ENCODE results near the gene ACAP2. TPM values are rescaled to one million over a fixed set of nuclear protein-coding genes. Genes with fewer than 3 reads are reported as not detected.

ACAP2 gene
- polyA plus RNA-seq, 3 donors: 41.5 to 96.5 (median 71.6) TPM

GRCh38 chr3:195319060-195319459 is 123.8 kb downstream of the ACAP2 start:
- no peak overlapping the region for H3K4me3 ChIP-seq (replicated peaks in 1 of 3; ENCODE audit: low read depth in 2 of 3, low read length in 3 of 3)
- H3K9me3 Mint-ChIP-seq: peaks cover 3 to 13% (median 6%) of the 10 kb centered on the region in 7 donors
- H3K9ac ChIP-seq (ENCODE audit: insufficient read depth, low read length, poor library complexity, severe bottlenecking): no peak overlapping the region
- no peak overlapping the region for H3K4me3 Mint-ChIP-seq
- peaks cover 4% of the 10 kb centered on the region for H3K79me2 ChIP-seq (ENCODE audit: insufficient read depth, low read length)
- WGBS (ENCODE audit: insufficient coverage): 94% methylated on average over 3 of the region's 5 CpGs
- no peaks in the 10 kb centered on the region for H3K4me1 ChIP-seq (ENCODE audit: control insufficient read depth in 1 of 2, insufficient read depth in 2 of 2, low read length in 2 of 2)
- no peak overlapping the region for H3K27ac ChIP-seq (ENCODE audit: low read depth in 1 of 2, low read length in 2 of 2)
- no peak for DNase-seq
- H2AFZ ChIP-seq (ENCODE audit: insufficient read depth, low read depth, low read length, poor library complexity, severe bottlenecking): no peak overlapping the region
- no peaks in the 10 kb centered on the region for H3K4me1 Mint-ChIP-seq
- H3K27ac Mint-ChIP-seq: no peak overlapping the region
- H3K27me3 ChIP-seq (ENCODE audit: control insufficient read depth in 2 of 2, insufficient read depth in 2 of 2, low read length in 2 of 2): no peaks in the 10 kb centered on the region
- no peak for TF ChIP-seq CTCF (IDR thresholded peaks at IDR 0.05)
- H3K9me3 ChIP-seq (replicated peaks in 1 of 2; ENCODE audit: control insufficient read depth in 1 of 2, insufficient read depth in 1 of 2, low read length in 2 of 2): peaks cover 4 to 11% of the 10 kb centered on the region in 2 donors
- intact Hi-C loops (cut with micrococcal nuclease): no loop called here
- no peak overlapping the region for H3K4me2 ChIP-seq (replicated peaks; ENCODE audit: extremely low read depth, low read length, poor library complexity, severe bottlenecking)
- H3K36me3 Mint-ChIP-seq: peaks cover 59 to 75% of the 10 kb centered on the region in 2 donors
- no peaks in the 10 kb centered on the region for H3K27me3 Mint-ChIP-seq (ENCODE audit: low read depth in 3 of 3)
- H3K36me3 ChIP-seq (replicated peaks in 1 of 2; ENCODE audit: control insufficient read depth in 1 of 2, insufficient read depth in 2 of 2, low read length in 2 of 2): peaks cover 69 to 95% of the 10 kb centered on the region in 2 donors
- peaks cover 83% of the 10 kb centered on the region for H4K20me1 ChIP-seq (ENCODE audit: insufficient read depth, low read length)

GRCh38 chr3:195312714-195313113 is 130.1 kb downstream of the ACAP2 start:
- no peak overlapping the region for H3K4me3 Mint-ChIP-seq
- H3K4me2 ChIP-seq (replicated peaks; ENCODE audit: extremely low read depth, low read length, poor library complexity, severe bottlenecking): no peak overlapping the region
- TF ChIP-seq CTCF (IDR thresholded peaks at IDR 0.05): no peak
- H3K9ac ChIP-seq (ENCODE audit: insufficient read depth, low read length, poor library complexity, severe bottlenecking): no peak overlapping the region
- no peaks in the 10 kb centered on the region for H3K27me3 ChIP-seq (ENCODE audit: control insufficient read depth in 2 of 2, insufficient read depth in 2 of 2, low read length in 2 of 2)
- DNase-seq: no peak
- H3K9me3 ChIP-seq (replicated peaks in 1 of 2; ENCODE audit: control insufficient read depth in 1 of 2, insufficient read depth in 1 of 2, low read length in 2 of 2): no peaks in the 10 kb centered on the region
- no peaks in the 10 kb centered on the region for H3K4me1 Mint-ChIP-seq
- intact Hi-C loops (cut with micrococcal nuclease): no loop called here
- WGBS (ENCODE audit: insufficient coverage): 52% methylated on average over 4 of the region's 6 CpGs
- H2AFZ ChIP-seq (ENCODE audit: insufficient read depth, low read depth, low read length, poor library complexity, severe bottlenecking): no peak overlapping the region
- H3K36me3 ChIP-seq (replicated peaks in 1 of 2; ENCODE audit: control insufficient read depth in 1 of 2, insufficient read depth in 2 of 2, low read length in 2 of 2): peaks cover 48 to 89% of the 10 kb centered on the region in 2 donors
- H3K27ac ChIP-seq (ENCODE audit: low read depth in 1 of 2, low read length in 2 of 2): no peak overlapping the region
- H3K9me3 Mint-ChIP-seq: no peaks in the 10 kb centered on the region
- H3K4me1 ChIP-seq (ENCODE audit: control insufficient read depth in 1 of 2, insufficient read depth in 2 of 2, low read length in 2 of 2): no peaks in the 10 kb centered on the region
- peaks cover 21 to 49% of the 10 kb centered on the region in 2 donors for H3K36me3 Mint-ChIP-seq
- H3K27ac Mint-ChIP-seq: no peak overlapping the region
- H3K4me3 ChIP-seq (replicated peaks in 1 of 3; ENCODE audit: low read depth in 2 of 3, low read length in 3 of 3): no peak overlapping the region
- H3K79me2 ChIP-seq (ENCODE audit: insufficient read depth, low read length): no peaks in the 10 kb centered on the region
- peaks cover 51% of the 10 kb centered on the region for H4K20me1 ChIP-seq (ENCODE audit: insufficient read depth, low read length)
- H3K27me3 Mint-ChIP-seq (ENCODE audit: low read depth in 3 of 3): no peaks in the 10 kb centered on the region
